Activated CD4-positive, alpha-beta T cell treated with anti-CD3 and anti-CD28 coated beads, Interleukin-2, amount 10 ng/mL, durations not matched to agents 24 days and 14 days (primary cell): ENCODE measurements around the gene XXYLT1. TPM values are rescaled to one million over a fixed set of nuclear protein-coding genes. Genes with fewer than 3 reads are reported as not detected.
"Not testable (repeated sequence)": the region's sequence is repeated elsewhere in the genome, so short reads cannot be mapped to it uniquely, and the experiment has no call there.

Experiments used
- DNase-seq: peaks from one replicate; pipeline ENCODE4 v3.0.0; 2022
- H3K27ac Mint-ChIP-seq: one replicate; pipeline ENCODE4 v1.8.0; 2022; ENCODE audit warnings: mild to moderate bottlenecking, mixed read lengths
- H3K27me3 Mint-ChIP-seq: one replicate; pipeline ENCODE4 v1.8.0; 2022; ENCODE audit warnings: mixed read lengths
- H3K36me3 Mint-ChIP-seq: one replicate; pipeline ENCODE4 v1.8.0; 2022; ENCODE audit warnings: low read depth, mild to moderate bottlenecking, mixed read lengths
- H3K4me1 Mint-ChIP-seq: one replicate; pipeline ENCODE4 v1.8.0; 2021; ENCODE audit warnings: mixed read lengths
- H3K4me3 Mint-ChIP-seq: one replicate; pipeline ENCODE4 v1.8.0; 2022; ENCODE audit warnings: mild to moderate bottlenecking, moderate library complexity, mixed read lengths
- H3K9me3 Mint-ChIP-seq: one replicate; pipeline ENCODE4 v1.8.0; 2021; ENCODE audit warnings: mixed read lengths
- intact Hi-C: fragments of 100-400 bp; cut with micrococcal nuclease; formaldehyde crosslinking; loops from one replicate; pipeline ENCODE4 v1.15.1; 2023
- total RNA-seq: library from RNA; stranded (reverse); gene quantifications from 2 replicates; pipeline ENCODE4 v1.2.3, GENCODE V29; 2022

The XXYLT1 gene
- total RNA-seq, 1 donor from 2014 or later, result 17.4 TPM

GRCh38 chr3:195037586-195037985 is 233.4 kb downstream of the XXYLT1 start:
- H3K36me3 Mint-ChIP-seq, H3K27me3 Mint-ChIP-seq, H3K27ac Mint-ChIP-seq, H3K4me1 Mint-ChIP-seq, H3K4me3 Mint-ChIP-seq, DNase-seq, H3K9me3 Mint-ChIP-seq, intact Hi-C loops: not testable (repeated sequence)

DNA sequence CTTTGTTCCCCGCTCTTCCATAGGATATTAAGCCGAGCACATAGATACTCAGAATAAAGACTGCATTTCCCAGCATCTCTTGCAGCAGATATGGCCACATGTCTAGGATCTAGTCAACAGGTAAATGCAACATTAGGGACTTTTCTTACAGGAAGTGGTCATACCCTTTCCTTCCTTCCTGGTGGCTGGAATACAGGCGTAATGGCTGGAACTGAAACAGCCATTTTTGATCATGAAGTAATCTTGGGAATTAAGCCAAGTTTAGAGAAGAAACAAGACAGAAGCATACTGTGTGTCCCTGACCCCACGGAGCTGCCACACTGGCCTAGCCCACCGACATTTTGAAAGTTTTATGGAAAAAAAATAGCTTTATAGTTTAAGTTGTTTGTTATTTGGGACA is 234.0 kb downstream of the XXYLT1 start:
- no peaks in the 10 kb centered on the region for H3K36me3 Mint-ChIP-seq
- H3K27me3 Mint-ChIP-seq, result peaks cover 5% of the 10 kb centered on the region
- intact Hi-C loops, result no loop called here
- H3K27ac Mint-ChIP-seq, result no peak overlapping the region
- no peaks in the 10 kb centered on the region for H3K4me1 Mint-ChIP-seq
- H3K9me3 Mint-ChIP-seq, result no peaks in the 10 kb centered on the region
- H3K4me3 Mint-ChIP-seq, result no peak overlapping the region
- DNase-seq, result no peak

GRCh38 chr3:195036574-195036973 is 234.4 kb downstream of the XXYLT1 start:
- intact Hi-C loops, result no loop called here
- peaks cover 5% of the 10 kb centered on the region for H3K27me3 Mint-ChIP-seq
- H3K4me1 Mint-ChIP-seq, result no peaks in the 10 kb centered on the region
- no peaks in the 10 kb centered on the region for H3K36me3 Mint-ChIP-seq
- DNase-seq, result no peak
- H3K9me3 Mint-ChIP-seq, result no peaks in the 10 kb centered on the region
- no peak overlapping the region for H3K27ac Mint-ChIP-seq
- H3K4me3 Mint-ChIP-seq, result no peak overlapping the region

GRCh38 chr3:195036203-195036505 is 234.8 kb downstream of the XXYLT1 start:
- no peaks in the 10 kb centered on the region for H3K4me1 Mint-ChIP-seq

DNA sequence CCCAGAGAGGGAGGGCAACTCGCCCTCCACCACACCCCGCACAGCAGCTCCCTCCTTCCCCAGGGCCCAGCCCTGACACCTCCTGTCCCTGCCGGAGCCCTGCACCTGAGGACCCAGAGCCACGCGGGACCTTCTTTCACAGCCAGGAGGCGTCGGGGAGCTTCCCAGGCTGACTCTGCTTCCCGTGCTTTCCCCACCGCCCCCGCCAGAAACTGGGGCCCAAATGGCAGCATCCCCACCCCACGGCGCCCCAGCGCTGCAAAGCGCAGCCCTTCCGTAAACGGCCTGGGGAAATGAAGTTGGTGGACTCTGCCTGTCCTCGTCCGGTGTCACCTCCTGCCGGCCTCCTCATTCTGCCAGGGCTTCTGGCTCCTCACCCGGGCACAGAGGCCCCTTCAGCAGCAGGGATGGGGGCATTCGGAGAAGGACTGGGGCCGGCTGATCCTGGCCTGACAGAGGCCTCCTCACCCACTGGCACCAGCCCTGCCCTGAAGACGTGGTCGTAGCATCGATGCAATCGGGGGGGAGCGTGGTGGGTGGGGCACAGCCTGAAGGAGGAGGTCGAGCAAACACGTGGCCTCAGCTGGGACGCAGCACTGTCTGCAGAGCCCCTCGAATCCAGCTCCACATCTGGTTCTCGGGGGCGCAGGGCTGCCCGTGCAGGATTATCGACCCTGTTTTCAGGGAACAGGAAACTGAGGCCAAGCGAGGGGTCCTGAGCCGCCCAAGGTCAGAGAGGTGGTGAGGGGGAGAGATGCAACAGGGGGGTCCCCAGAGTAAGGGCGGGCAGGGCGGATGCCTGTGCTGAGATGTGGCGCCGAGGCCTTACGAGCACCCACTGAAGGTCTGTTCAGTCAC is 235.4 kb downstream of the XXYLT1 start:
- intact Hi-C loops, result no loop called here
- Mint-ChIP-seq H3K4me1 (no peaks in the 10 kb centered on the region), H3K4me3 (no peak overlapping the region), H3K27ac (no peak overlapping the region), H3K36me3 (no peaks in the 10 kb centered on the region), H3K27me3 (peaks cover 5% of the 10 kb centered on the region), H3K9me3 (no peaks in the 10 kb centered on the region)
- DNase-seq, result no peak

More at GRCh38 chr3:195036203-195036505, 234.8 kb downstream of the XXYLT1 start:
- Mint-ChIP-seq H3K4me3 (no peak overlapping the region), H3K9me3 (no peaks in the 10 kb centered on the region), H3K27me3 (peaks cover 5% of the 10 kb centered on the region), H3K27ac (no peak overlapping the region), H3K36me3 (no peaks in the 10 kb centered on the region)
- no peak for DNase-seq
- intact Hi-C loops, result no loop called here

DNA sequence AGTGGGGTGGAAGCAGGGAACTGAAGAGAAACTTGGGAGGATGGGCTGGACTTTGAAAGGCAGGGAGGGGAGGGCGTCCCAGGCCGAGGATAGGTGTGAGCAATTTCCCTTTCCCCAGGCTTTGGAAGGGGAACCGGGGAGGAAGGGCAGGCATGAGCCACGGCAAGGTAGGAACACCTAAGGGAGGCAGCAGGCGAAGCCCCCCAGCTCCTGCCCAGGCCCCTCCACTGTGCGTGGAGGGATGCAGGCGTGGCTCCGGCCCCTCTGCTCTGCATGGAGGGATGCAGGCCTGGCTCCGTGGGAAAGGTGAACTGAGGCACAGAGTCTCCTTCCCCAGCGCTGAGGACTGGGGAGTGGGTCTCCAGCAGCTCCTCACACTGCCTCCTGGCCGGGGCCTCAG is 236.4 kb downstream of the XXYLT1 start:
- Mint-ChIP-seq H3K9me3 (no peaks in the 10 kb centered on the region), H3K27ac (no peak overlapping the region), H3K4me3 (no peak overlapping the region), H3K4me1 (no peaks in the 10 kb centered on the region), H3K27me3 (peaks cover 5% of the 10 kb centered on the region), H3K36me3 (no peaks in the 10 kb centered on the region)
- no peak for DNase-seq
- intact Hi-C loops, result no loop called here

DNA sequence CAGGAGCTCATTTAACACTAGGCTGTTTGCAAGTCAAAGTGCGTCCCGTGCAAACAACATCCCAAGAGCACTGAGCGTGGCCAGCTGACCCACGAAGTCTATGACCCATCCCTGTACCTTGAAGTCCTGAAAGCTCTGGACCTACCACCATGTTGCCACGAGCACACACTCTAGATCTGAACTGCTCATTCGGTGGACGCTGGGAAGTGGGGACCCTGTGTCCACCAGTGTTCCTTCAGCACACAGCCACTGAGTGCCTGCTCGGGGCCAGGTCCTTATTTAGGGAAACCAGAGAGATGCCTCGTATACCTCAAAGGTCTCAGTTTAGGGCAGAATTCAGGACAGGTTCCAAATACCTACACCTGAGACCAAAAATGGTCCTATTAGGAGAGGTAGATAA is 236.9 kb downstream of the XXYLT1 start:
- DNase-seq, result no peak
- Mint-ChIP-seq H3K4me3 (no peak overlapping the region), H3K36me3 (no peaks in the 10 kb centered on the region), H3K27me3 (peaks cover 5% of the 10 kb centered on the region), H3K4me1 (no peaks in the 10 kb centered on the region), H3K27ac (no peak overlapping the region), H3K9me3 (no peaks in the 10 kb centered on the region)
- intact Hi-C loops, result no loop called here

GRCh38 chr3:195033531-195034091 is 237.3 kb downstream of the XXYLT1 start:
- no peaks in the 10 kb centered on the region for H3K9me3 Mint-ChIP-seq

DNA sequence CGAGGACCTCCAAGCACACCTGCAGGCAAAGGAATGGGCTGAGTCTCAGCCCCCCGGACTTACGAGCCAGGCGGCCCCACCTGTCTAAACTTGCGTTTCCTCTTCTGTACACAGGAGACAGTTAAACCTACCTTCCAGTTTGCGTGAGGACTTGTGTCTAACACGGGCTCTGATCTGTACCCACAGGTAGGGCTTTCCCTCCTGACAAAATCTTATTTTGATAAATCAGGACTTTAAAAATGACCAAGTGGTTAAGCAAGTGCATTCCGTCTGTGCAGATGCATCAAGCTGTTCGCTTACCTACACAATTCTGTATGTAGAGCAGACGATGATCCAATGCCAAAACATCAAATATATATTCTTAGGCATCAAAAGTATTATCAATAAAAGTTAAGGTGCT is 238.0 kb downstream of the XXYLT1 start:
- intact Hi-C loops, result no loop called here
- Mint-ChIP-seq H3K27ac (no peak overlapping the region), H3K36me3 (no peaks in the 10 kb centered on the region), H3K9me3 (no peaks in the 10 kb centered on the region), H3K4me1 (no peaks in the 10 kb centered on the region), H3K4me3 (no peak overlapping the region), H3K27me3 (peaks cover 3% of the 10 kb centered on the region)
- DNase-seq, result no peak

More at GRCh38 chr3:195033531-195034091, 237.3 kb downstream of the XXYLT1 start:
- intact Hi-C loops, result no loop called here
- H3K27me3 Mint-ChIP-seq, result peaks cover 5% of the 10 kb centered on the region
- H3K4me1 Mint-ChIP-seq, result no peaks in the 10 kb centered on the region
- H3K27ac Mint-ChIP-seq, result no peak overlapping the region
- no peak for DNase-seq
- no peaks in the 10 kb centered on the region for H3K36me3 Mint-ChIP-seq
- no peak overlapping the region for H3K4me3 Mint-ChIP-seq

GRCh38 chr3:195032106-195032759 is 238.7 kb downstream of the XXYLT1 start:
- Mint-ChIP-seq H3K4me3 (no peak overlapping the region), H3K9me3 (no peaks in the 10 kb centered on the region), H3K4me1 (no peaks in the 10 kb centered on the region), H3K36me3 (no peaks in the 10 kb centered on the region), H3K27ac (no peak overlapping the region), H3K27me3 (peaks cover 2% of the 10 kb centered on the region)
- no peak for DNase-seq
- intact Hi-C loops, result no loop called here

GRCh38 chr3:195031574-195032003 is 239.4 kb downstream of the XXYLT1 start:
- Mint-ChIP-seq H3K27ac (no peak overlapping the region), H3K27me3 (peaks cover 2% of the 10 kb centered on the region), H3K4me3 (no peak overlapping the region), H3K36me3 (no peaks in the 10 kb centered on the region), H3K4me1 (no peaks in the 10 kb centered on the region), H3K9me3 (no peaks in the 10 kb centered on the region)
- intact Hi-C loops, result no loop called here
- no peak for DNase-seq

DNA sequence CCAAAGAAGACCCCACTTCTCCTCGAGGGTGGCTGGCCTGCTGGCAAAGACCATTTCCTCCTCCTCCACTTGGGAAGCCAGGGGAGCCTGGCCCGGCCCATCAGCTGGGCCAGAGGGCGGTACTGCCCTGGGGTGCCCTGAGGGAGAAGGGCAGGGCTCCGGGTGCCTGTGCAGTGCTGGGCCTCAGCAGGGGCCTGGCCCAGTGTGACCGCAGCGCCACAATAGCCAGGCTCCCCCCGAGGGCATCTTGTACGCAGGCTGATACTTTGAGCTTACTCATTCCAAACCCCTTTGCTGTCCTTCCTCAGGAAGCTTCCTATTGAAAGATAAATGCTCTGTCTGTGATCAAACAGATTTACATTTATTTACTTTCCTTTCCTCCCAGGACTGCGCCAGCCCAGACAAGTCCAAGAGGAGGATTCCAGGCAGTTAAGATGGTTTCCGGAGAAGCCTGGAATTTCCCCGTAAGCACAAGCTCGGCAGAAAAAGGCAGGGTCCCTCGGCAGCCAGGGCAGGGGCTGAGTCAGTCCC is 240.1 kb downstream of the XXYLT1 start:
- Mint-ChIP-seq H3K4me3 (no peak overlapping the region), H3K36me3 (no peaks in the 10 kb centered on the region), H3K4me1 (no peaks in the 10 kb centered on the region), H3K27me3 (peaks cover 2% of the 10 kb centered on the region), H3K27ac (no peak overlapping the region), H3K9me3 (no peaks in the 10 kb centered on the region)
- intact Hi-C loops, result no loop called here
- DNase-seq, result no peak

DNA sequence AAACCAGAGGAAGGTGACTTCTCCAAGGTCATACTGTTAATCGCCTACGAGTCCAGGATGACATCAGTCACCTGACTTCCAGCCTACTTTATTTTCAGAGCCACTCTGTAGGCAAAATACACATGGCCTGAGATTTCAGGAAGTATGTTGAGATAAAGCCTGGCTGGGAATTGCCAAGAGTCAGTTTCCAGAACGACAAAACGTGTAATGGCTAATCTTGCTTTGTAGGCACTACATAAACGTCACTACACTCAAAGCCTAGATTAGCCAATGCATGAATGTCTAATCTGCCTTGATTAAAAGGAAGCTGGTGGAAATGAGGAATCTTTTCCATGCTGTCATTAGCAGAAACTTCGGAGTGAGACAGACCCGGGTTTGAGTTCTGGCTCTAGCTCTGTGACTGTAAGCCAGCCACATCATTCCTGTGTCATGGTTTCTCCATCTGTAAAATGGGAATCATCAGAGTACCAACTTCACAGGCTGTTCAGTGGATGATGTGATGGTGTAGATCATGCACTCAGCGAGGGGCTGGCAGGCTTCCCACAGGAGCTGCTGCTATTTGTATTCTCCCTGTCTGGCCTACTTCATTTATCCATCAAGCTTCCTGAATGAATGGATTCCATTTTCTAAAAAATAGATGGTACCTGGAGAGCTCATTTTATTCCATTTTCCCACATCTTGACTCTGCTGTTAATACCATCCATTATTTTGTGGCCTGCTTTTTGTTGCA is 241.9 kb downstream of the XXYLT1 start:
- peaks cover 2% of the 10 kb centered on the region for H3K27me3 Mint-ChIP-seq
- H3K36me3 Mint-ChIP-seq, result no peaks in the 10 kb centered on the region
- no peak overlapping the region for H3K4me3 Mint-ChIP-seq
- H3K4me1 Mint-ChIP-seq, result no peaks in the 10 kb centered on the region
- DNase-seq, result no peak
- intact Hi-C loops, result no loop called here
- no peak overlapping the region for H3K27ac Mint-ChIP-seq
- H3K9me3 Mint-ChIP-seq, result no peaks in the 10 kb centered on the region

DNA sequence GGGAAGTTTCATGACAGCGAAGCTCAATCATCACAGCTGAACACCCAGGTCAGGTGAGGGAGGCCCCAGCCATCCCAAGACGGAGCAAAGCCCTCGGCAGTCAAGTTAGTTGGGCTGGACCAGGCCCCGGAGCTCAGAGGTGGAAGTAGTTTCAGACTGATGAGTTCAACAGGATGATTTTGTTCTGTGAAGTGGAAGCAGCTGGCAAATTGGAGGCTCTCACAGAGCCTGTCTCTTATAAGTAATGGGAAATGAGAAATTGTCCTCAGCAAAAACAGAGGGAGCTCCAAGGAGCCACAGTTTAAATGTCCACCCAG is 245.1 kb downstream of the XXYLT1 start:
- Mint-ChIP-seq H3K4me1 (no peaks in the 10 kb centered on the region), H3K27ac (no peak overlapping the region), H3K4me3 (no peak overlapping the region), H3K36me3 (no peaks in the 10 kb centered on the region), H3K9me3 (no peaks in the 10 kb centered on the region), H3K27me3 (peaks cover 9% of the 10 kb centered on the region)
- DNase-seq, result no peak
- intact Hi-C loops, result no loop called here
